GM12872 (cell line): ENCODE data around the gene TSHZ3.

Source experiments
- CTCF ChIP-seq: IDR thresholded peaks from 3 replicates; pipeline ENCODE4 v1.5.1; 2011; ENCODE audit warnings: low read depth, mild to moderate bottlenecking, low read length, moderate library complexity; ENCODE audit not compliant: insufficient read depth

Gene TSHZ3

GRCh38 chr19:31332096-31332495, 17.1 kb downstream of the TSHZ3 start:
- no peak for TF ChIP-seq CTCF

GRCh38 chr19:31331536-31331935, 17.7 kb downstream of the TSHZ3 start:
- no peak for TF ChIP-seq CTCF

GRCh38 chr19:31330761-31331160, 18.5 kb downstream of the TSHZ3 start:
- TF ChIP-seq CTCF = no peak

- TF ChIP-seq CTCF = no peak
Observed at GRCh38 chr19:31330237-31330636, 19.0 kb downstream of the TSHZ3 start.

GRCh38 chr19:31329819-31330218, 19.4 kb downstream of the TSHZ3 start:
- no peak for TF ChIP-seq CTCF

- no peak for TF ChIP-seq CTCF
Observed at GRCh38 chr19:31328238-31328637, 21.0 kb downstream of the TSHZ3 start.

GRCh38 chr19:31326329-31327028, 22.8 kb downstream of the TSHZ3 start:
- TF ChIP-seq CTCF = no peak
